Neural cell (in vitro differentiated cells): ENCODE data around the gene AGK. TPM values are rescaled to one million over a fixed set of nuclear protein-coding genes. Genes with fewer than 3 reads are reported as not detected.

ENCODE experiments used
- H2AFZ ChIP-seq: fragments of 200-600, 300-800 bp; sonication (generic), shearing (Covaris generic); 2 replicates; pipeline ENCODE4 v1.6.0; 2014; ENCODE audit warnings: low read depth, mild to moderate bottlenecking, antibody characterized with exemption, low read length, moderate library complexity
- H3F3A ChIP-seq: fragments of 200-600 bp; shearing (Covaris generic); 2 replicates; pipeline ENCODE4 v1.6.1; 2016; ENCODE audit warnings: mild to moderate bottlenecking, moderate library complexity, mixed read lengths, antibody characterized with exemption, low read length; ENCODE audit not compliant: insufficient read depth, poor library complexity, severe bottlenecking
- H3K27ac ChIP-seq: fragments of 200-600, 300-800 bp; sonication (generic), shearing (Covaris generic); 2 replicates; pipeline ENCODE4 v1.5.1; 2014; ENCODE audit warnings: mild to moderate bottlenecking, low read length, moderate library complexity
- H3K27me3 ChIP-seq: fragments of 300-800, 200-600 bp; sonication (generic), shearing (Covaris generic); 2 replicates; pipeline ENCODE4 v1.6.0; 2014; ENCODE audit warnings: mild to moderate bottlenecking, low read depth, low read length, moderate library complexity; ENCODE audit not compliant: insufficient read depth
- H3K36me3 ChIP-seq: fragments of 300-800, 200-600 bp; sonication (generic), shearing (Covaris generic); 2 replicates; pipeline ENCODE4 v1.5.1; 2014; ENCODE audit warnings: mild to moderate bottlenecking, antibody characterized with exemption, low read length, moderate library complexity; ENCODE audit not compliant: insufficient read depth
- H3K4me2 ChIP-seq: fragments of 300-800, 200-600 bp; sonication (generic), shearing (Covaris generic); 2 replicates; pipeline ENCODE4 v1.6.0; 2014; ENCODE audit warnings: mild to moderate bottlenecking, low read length
- H3K4me3 ChIP-seq: fragments of 300-800, 200-600 bp; sonication (generic), shearing (Covaris generic); 2 replicates; pipeline ENCODE4 v1.5.1; 2014; ENCODE audit warnings: mild to moderate bottlenecking, low read length, moderate library complexity
- H3K79me2 ChIP-seq: fragments of 200-600 bp; shearing (Covaris generic); replicated peaks from 2 replicates; pipeline ENCODE4 v1.6.0; 2014; ENCODE audit warnings: mild to moderate bottlenecking, low read length, moderate library complexity; ENCODE audit not compliant: insufficient read depth
- H3K9ac ChIP-seq: fragments of 300-800, 200-600 bp; sonication (generic), shearing (Covaris generic); 2 replicates; pipeline ENCODE4 v1.6.1; 2016; ENCODE audit warnings: mild to moderate bottlenecking, low read length, mixed read lengths
- H3K9me2 ChIP-seq: fragments of 200-600 bp; shearing (Covaris generic); 2 replicates; pipeline ENCODE4 v1.6.1; 2016; ENCODE audit warnings: mild to moderate bottlenecking, low read length, mixed read lengths; ENCODE audit not compliant: insufficient read depth
- H3K9me3 ChIP-seq: fragments of 200-600, 300-800 bp; sonication (generic), shearing (Covaris generic); 2 replicates; pipeline ENCODE4 v1.6.1; 2016; ENCODE audit warnings: mild to moderate bottlenecking, mixed run types, low read length, moderate library complexity, mixed read lengths
- H4K20me1 ChIP-seq: fragments of 200-600 bp; shearing (Covaris generic); 2 replicates; pipeline ENCODE4 v1.6.1; 2016; ENCODE audit warnings: mild to moderate bottlenecking, mixed run types; ENCODE audit not compliant: insufficient read depth
- CTCF ChIP-seq: fragments of 450-650 bp; IDR thresholded peaks from 2 replicates; pipeline ENCODE4 v1.5.1; 2014; ENCODE audit warnings: antibody characterized with exemption, mild to moderate bottlenecking, moderate library complexity; ENCODE audit not compliant: poor library complexity, severe bottlenecking
- EP300 ChIP-seq: fragments of 450-650 bp; conservative IDR thresholded peaks from 2 replicates; pipeline ENCODE4 v1.6.1; 2014; ENCODE audit warnings: antibody characterized with exemption, mild to moderate bottlenecking, moderate library complexity; ENCODE audit not compliant: poor library complexity, severe bottlenecking
- EZH2 ChIP-seq: fragments of 200-600, 300-800 bp; shearing (Covaris generic), sonication (generic); IDR thresholded peaks from 2 replicates; pipeline ENCODE4 v1.6.1; 2014; ENCODE audit warnings: antibody characterized with exemption, low read length, borderline replicate concordance, mild to moderate bottlenecking; ENCODE audit not compliant: insufficient read depth, poor library complexity, severe bottlenecking
- MXI1 ChIP-seq: fragments of 450-650 bp; conservative IDR thresholded peaks from 2 replicates; pipeline ENCODE4 v1.6.1; 2014; ENCODE audit warnings: antibody characterized with exemption, mild to moderate bottlenecking; ENCODE audit not compliant: poor library complexity, severe bottlenecking
- POLR2AphosphoS5 ChIP-seq: IDR thresholded peaks from 2 replicates; pipeline ENCODE4 v1.6.1; 2012
- RAD21 ChIP-seq: fragments of 450-650 bp; conservative IDR thresholded peaks from 2 replicates; pipeline ENCODE4 v1.6.1; 2014; ENCODE audit warnings: antibody characterized with exemption, mild to moderate bottlenecking, moderate library complexity
- REST ChIP-seq: IDR thresholded peaks from 2 replicates; pipeline ENCODE4 v1.6.1; 2012; ENCODE audit warnings: borderline replicate concordance
- SMC3 ChIP-seq: fragments of 450-650 bp; conservative IDR thresholded peaks from 2 replicates; pipeline ENCODE4 v1.6.1; 2014; ENCODE audit warnings: antibody characterized with exemption, mild to moderate bottlenecking, moderate library complexity; ENCODE audit not compliant: poor library complexity
- TAF1 ChIP-seq: IDR thresholded peaks from 2 replicates; pipeline ENCODE4 v1.6.1; 2012; ENCODE audit warnings: low read depth
- polyA plus RNA-seq: library from polyadenylated mRNA; depleted of rRNA; stranded (reverse); fragments of >200 nt; gene quantifications from 2 replicates; pipeline ENCODE4 v1.2.3, GENCODE V29; 2014

AGK gene
- polyA plus RNA-seq, 1 donor from 2014 or later = 59.8 TPM

GRCh38 chr7:141634065-141634464 lies 82.9 kb downstream of the AGK start:
- no peaks in the 10 kb centered on the region for H3K9me2 ChIP-seq
- no peaks in the 10 kb centered on the region for H3K79me2 ChIP-seq

GRCh38 chr7:141636053-141636452 lies 84.8 kb downstream of the AGK start:
- Histone ChIP-seq H3K9me3 (no peaks in the 10 kb centered on the region), H2AFZ (no peak overlapping the region), H3K27me3 (no peaks in the 10 kb centered on the region), H3K4me2 (no peak overlapping the region), H3K79me2 (no peaks in the 10 kb centered on the region), H3K27ac (no peak overlapping the region), H3K4me3 (no peak overlapping the region), H3K9ac (no peak overlapping the region), H3K36me3 (no peaks in the 10 kb centered on the region), H3K9me2 (no peaks in the 10 kb centered on the region), H3F3A (no peaks in the 10 kb centered on the region), H4K20me1 (no peaks in the 10 kb centered on the region)
- no peak for TF ChIP-seq EZH2
- TF ChIP-seq POLR2AphosphoS5 = no peak
- TF ChIP-seq SMC3 = no peak
- no peak for TF ChIP-seq MXI1
- TF ChIP-seq RAD21 = no peak
- TF ChIP-seq EP300 = no peak
- TF ChIP-seq TAF1 = no peak
- no peak for TF ChIP-seq REST

More at GRCh38 chr7:141634065-141634464, 82.9 kb downstream of the AGK start:
- H4K20me1 ChIP-seq = no peaks in the 10 kb centered on the region
- H3K9ac ChIP-seq = no peak overlapping the region
- H3K4me2 ChIP-seq = no peak overlapping the region
- H3K27ac ChIP-seq = no peak overlapping the region
- no peaks in the 10 kb centered on the region for H3K27me3 ChIP-seq
- H3K9me3 ChIP-seq = no peaks in the 10 kb centered on the region
- no peaks in the 10 kb centered on the region for H3F3A ChIP-seq
- H3K36me3 ChIP-seq = no peaks in the 10 kb centered on the region
- H3K4me3 ChIP-seq = no peak overlapping the region
- no peak for TF ChIP-seq REST
- no peak for TF ChIP-seq MXI1
- TF ChIP-seq EZH2 = no peak
- no peak for TF ChIP-seq SMC3
- TF ChIP-seq CTCF = no peak
- TF ChIP-seq TAF1 = no peak
- TF ChIP-seq RAD21 = no peak
- no peak for TF ChIP-seq EP300
- no peak for TF ChIP-seq POLR2AphosphoS5
- no peak overlapping the region for H2AFZ ChIP-seq
